A549 (cell line): Measurements from ENCODE around the gene CCSER1.

Experiments used
- CBX8 ChIP-seq: fragments of 200-600 bp; sonication (generic); IDR thresholded peaks from 2 replicates; pipeline ENCODE4 v1.6.1; 2016
- JUN ChIP-seq, 2 experiments: fragments of >200 bp; sonication (Bioruptor Twin); formaldehyde crosslinking; IDR thresholded peaks; 2 replicates in 1 of 2; 3 replicates in 1 of 2; pipeline ENCODE4 v1.6.1; 2016 to 2017

GRCh38 chr4:90855111-90855510 is 727.9 kb downstream of the CCSER1 start:
- TF ChIP-seq JUN (IDR thresholded peaks at IDR 0.05): no peak
- no peak for TF ChIP-seq CBX8
